Stimulated activated CD4-positive, alpha-beta T cell treated with anti-CD3 and anti-CD28 coated beads, Interleukin-2, amount 100 ng/mL, for 4 hours (primary cell): ENCODE measurements around the gene INPP5A.
"Not testable (repeated sequence)": the region's sequence is repeated elsewhere in the genome, so short reads cannot be mapped to it uniquely, and the experiment has no call there.

Experiments
- DNase-seq: peaks from one replicate; pipeline ENCODE4 v3.0.0-alpha.2; 2020; ENCODE audit warnings: low read depth

INPP5A gene

DNA sequence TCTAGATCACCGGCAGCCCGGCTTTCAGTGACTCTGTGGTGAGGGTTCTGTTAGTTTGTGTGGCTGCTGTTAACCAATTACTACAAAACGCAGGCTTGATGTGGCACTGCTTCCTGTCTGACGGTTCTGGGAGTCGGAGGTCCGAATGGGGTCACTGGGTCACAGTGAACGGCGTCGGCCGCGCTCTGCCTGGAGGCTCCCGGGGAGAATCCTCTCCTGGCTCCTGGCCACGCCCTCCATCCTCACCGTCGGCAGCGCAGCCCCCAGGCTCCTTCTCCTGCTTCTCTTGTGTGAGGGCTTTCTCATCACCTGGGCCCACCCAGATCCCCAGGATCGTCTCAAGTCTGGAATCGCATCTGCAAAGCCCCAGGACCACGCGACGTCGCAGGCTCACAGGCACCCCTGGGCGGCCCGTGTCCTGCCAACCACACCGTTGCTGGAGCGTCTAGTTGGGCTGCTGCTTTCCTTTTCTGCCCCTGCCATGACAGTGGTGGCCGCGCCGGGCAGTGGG lies 280.2 kb downstream of the INPP5A start:
- DNase-seq = no peak

DNA sequence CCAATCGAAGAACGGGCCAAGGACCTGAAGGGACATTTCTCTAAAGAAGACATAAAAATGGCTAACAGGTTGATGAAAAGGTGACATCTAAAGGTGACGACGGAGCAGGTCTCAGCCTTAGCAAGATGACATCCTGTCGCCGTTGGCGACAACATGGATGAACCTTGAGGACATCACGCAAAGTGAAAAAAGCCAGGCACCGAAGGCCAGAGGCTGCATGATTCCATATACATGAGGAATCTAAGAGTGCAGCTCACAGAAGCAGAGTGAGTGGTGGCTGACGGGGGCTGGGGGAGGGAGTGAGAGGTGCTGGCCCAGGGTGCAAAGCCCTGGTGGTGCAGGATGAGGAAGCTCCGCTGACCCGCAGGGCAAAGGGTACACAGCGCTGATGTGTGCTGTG lies 282.5 kb downstream of the INPP5A start:
- no peak for DNase-seq

DNA sequence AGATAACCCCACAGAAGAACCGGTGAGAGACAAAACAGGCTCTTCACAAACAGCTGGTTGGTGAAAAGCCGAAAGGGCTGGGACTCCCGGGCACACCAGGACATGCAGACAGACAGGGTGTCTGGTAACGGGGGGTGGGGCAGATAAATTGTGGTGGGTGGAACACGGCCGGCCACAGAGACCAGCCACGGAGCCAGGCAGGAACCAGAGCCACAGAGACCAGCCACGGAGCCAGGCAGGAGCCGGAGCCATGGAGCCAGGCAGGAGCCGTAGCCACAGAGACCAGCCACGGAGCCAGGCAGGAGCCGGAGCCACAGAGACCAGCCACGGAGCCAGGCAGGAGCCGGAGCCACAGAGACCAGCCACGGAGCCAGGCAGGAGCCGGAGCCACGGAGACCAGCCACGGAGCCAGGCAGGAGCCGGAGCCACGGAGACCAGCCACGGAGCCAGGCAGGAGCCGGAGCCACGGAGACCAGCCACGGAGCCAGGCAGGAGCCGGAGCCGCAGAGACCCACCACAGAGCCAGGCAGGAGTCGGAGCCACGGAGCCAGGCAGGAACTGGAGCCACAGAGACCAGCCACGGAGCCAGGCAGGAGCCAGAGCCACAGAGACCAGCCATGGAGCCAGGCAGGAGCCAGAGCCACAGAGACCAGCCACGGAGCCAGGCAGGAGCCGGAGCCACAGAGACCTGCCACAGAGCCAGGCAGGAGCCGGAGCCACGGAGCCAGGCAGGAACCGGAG lies 288.4 kb downstream of the INPP5A start:
- not testable (repeated sequence) for DNase-seq

DNA sequence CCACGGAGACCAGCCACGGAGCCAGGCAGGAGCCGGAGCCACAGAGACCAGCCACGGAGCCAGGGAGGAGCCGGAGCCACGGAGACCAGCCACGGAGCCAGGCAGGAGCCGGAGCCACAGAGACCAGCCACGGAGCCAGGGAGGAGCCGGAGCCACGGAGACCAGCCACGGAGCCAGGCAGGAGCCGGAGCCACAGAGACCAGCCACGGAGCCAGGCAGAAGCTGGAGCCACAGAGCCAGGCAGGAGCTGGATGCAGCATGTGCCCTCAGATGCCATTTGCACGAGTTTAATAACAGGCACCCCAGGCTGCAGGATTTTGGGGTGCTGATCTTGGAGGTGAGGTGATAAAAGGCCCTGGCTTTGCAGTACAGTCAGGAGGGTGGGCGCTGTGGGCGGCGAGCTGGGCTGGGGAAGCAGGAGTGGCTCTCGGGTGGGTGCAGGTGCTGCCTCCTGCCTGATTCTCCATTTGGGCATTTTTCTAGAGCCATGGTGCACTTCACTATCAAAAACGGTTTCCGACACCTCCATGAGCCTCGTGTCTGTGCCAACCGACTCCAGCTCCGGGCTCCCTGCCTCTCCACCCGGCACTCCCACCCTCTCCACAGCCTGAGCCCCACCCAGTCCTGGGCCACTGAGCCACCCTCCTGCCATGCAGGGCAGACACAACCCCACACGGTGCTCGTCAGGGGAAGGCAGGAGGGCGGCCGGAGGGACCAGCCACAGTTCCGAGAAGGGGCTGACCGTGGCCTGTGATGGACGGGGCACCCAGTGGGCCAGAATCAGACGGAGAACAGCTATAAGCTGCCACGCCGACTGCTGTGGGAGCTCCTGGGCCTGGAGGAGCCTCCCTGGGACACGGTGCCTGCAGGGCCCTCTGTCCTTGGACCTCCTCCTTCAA lies 289.2 kb downstream of the INPP5A start:
- DNase-seq = no peak

DNA sequence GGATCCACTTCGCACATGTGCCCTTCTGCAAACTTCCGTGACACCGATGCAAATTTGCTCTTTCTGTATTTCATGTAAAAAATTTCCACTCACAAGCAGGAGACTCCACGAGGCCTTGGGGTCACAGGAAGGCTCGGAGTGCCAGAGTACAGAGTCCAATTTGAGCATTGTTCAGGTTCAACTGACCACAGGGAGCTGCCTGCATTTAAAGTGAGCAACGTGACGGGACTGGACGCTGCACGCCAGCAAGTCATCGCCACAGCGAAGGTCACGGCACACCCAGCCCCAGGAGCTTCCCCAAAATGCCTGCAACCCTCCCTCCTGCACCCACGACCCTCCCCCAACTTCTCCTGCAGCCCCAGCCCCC lies 289.8 kb downstream of the INPP5A start:
- no peak for DNase-seq

DNA sequence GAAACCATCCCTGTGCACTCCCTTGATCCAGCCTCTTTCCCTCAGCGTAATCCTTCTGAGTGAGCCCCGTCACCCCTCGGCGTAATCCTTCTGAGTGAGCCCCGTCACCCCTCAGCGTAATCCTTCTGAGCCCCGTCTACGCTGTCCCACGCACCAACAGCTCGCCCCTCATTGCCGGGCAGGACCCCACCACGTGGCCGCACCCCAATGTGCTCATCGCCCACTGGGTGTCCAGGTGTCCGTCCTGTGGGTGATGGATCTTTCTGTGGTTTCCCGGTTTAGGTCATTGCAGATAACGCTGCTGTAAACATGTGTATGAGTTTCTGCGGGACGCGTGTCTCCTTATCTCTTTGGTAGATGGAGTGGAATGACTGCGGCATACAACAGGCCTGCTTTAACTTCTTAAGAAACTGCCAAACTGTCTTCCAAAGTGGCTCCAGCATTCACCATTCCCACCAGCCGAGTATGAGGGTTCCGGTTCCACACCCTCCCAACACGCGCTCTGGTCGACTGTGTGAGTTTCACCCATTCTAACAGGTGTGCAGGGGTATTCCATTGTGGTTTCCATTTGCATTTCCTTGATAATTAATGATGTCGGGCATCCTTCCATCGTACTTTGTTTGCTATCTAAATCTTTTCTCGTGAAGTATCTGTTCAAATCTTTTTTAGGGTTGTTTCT lies 290.4 kb downstream of the INPP5A start:
- DNase-seq = no peak

DNA sequence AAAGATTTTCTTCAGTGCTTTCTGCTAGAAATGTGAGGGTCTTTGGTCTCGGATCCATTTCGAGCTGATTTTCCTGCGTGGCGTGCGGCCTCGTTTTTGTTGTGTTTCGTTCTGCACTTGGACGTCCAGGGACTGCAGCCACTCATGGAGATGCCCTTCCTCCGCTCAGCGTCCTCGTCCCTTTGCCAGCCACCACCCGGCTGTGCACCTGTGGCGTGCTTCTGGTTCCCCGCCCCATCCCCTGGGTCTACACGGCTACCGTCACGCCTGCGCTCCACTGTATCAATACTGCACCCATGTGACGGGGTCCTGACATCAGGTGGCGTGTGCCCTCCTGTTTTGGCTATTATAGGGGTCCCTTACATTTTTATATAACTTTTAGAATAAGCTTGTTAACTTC lies 291.1 kb downstream of the INPP5A start:
- no peak for DNase-seq

DNA sequence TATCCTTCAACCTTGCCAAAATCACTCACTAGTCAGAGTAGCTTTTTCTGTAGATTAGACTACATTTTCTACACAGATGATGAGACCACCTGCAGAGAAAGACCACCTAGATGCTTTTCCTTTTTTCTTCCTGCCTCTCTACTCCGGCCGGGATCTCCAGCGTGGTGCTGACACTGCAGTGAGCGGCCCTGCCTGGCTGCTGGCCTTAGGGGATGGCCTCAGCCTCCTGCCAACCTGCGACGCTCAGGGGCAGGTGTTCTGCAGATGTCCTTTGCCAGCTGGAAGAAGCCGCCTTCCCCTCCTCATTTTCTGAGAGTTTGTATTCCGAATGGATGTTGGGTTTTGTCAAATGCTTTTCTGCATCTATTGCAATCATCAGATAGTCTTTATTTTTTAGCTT lies 291.8 kb downstream of the INPP5A start:
- no peak for DNase-seq

DNA sequence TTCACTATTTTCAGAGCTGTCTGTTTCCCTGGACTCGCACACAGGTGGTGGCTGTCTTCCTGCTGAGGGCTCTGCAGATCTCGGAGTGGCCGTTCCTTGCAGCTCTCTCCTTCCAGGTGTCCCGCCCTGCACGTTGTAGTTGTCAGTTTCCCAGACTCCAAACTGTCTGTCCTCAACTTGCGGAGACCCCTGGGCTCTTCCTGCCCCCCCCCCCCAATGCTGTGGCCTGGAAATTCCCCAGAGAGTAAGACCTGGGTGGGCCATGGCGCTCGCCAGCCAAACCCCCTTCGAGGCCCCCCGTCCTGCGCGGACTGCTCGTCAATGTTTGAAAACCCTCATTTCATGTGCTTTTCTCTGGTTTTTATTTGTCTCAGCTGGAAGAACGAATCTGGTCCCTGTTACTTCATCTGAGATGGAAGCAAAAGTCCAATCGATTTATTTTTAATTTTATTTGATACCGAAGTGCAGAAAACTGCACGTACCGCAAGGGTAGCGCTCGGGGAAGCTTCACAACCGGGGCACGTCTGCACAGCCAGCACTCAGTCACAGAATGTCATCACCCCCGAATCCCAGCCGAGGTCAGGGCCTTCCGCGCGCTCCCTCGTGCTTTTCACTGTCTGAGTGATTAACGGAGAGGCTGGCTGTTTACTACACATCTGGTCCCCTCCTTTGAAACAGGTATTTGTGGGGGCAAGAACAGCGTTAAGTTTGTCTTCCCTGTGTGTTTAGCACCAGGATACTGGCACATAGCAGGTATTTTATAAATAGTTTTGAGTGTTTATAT lies 294.8 kb downstream of the INPP5A start:
- DNase-seq = no peak
